ENCODE measurements around the gene TET3.
A peak's percentile ranks its signal among the peaks of the same experiment; 100 is the strongest.

The TET3 gene

DNA sequence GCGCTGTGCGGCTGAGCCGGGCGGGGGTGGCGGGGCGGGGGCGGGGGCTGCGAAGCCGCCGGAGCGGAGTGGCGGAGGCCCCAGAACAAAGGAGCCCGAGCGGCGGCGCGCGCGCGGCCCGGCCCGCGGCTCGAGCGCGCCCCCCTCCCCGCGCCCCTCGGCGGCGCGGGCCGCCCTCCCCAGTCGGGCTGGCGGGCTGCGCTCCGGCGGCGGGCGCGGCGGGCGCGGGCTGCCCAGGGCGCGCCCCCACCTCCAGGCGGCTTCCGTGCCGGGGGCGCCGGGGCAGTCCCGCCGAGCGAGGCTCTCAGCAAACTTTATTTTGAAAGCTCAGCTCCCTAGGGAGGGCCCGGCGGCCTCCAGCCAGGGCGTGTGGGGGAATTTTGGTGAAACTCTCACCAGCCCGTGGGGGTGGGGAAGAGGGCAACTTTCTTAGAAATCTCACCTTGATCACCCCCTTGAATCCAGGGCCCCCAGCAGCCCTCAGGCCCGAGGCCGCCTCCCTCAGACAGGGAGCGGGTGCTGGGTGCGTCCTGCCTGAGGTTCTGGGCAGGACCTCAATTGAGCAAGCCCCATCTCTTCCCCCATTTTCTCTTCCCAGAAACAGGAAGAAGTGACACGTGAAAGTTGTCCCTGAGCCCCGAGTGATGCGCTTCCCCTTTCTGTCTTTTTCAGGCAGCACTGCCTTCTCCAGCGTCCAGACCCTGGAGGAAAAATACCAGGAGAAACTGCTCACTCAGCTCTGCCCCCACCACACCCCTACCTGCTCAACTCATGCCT lies 786 bp downstream of the TET3 start:
- peak overlapping the region; percentile 64 for H3K4me3 ChIP-seq (ENCODE audit: low read depth, low read length)
- DNase-seq (ENCODE audit: low read depth), result peak; percentile 91
- TF ChIP-seq CTCF (IDR thresholded peaks at IDR 0.05; ENCODE audit: low read depth, low read length) (no peak), POLR2A (IDR thresholded peaks at IDR 0.05; ENCODE audit: extremely low read depth, insufficient read length) (no peak), MYC (IDR thresholded peaks at IDR 0.05; ENCODE audit: low read depth, low read length) (peak; percentile 65), MAX (IDR thresholded peaks at IDR 0.05; ENCODE audit: low read depth, low read length) (peak; percentile 68)

GRCh38 chr2:73986085-73986681 lies 1.5 kb downstream of the TET3 start:
- DNase-seq (ENCODE audit: low read depth), result no peak
- no peak for TF ChIP-seq CTCF (IDR thresholded peaks at IDR 0.05; ENCODE audit: low read depth, low read length)
- H3K4me3 ChIP-seq (ENCODE audit: low read depth, low read length), result peak overlapping the region; percentile 64

DNA sequence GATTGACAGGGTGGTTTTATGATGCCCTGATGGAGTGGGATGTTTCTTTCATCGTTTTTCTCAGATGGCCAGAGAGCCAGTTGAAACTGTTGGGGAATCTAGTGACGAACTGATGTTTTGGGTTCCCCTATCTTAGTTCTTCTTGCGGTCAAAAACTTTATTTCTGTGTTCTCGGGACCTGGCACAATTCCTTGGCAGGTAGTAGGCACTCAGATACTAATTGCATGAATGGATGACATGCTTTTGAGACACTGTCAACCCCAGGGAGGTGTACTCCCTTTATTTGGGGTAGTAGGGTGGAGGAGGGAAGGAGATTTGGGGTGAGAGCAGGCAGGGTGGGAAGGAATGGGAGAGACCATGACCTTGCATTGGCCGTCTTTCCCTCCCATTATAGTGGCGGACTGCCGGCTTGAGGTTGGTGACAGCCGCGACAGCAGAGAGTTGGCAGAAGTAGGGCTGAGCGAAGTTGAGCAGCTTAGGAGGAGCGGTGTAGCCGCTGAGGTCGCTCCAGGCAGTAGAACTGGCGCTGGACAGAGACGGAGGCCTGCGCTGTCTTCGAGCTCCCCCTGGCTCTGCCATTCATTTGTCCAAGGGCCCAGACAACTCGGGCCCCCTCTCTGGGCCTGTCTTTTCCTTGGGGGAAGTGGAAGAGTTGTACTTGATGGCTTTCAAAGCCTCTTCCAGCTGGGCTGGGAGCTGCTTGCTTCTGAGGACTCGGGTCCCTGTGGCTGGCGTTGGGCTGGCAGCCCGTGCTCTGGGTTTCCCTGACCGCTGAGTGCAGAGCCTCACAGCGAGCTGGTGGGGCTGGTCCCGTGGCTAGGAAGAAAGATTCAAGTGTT lies 2.6 kb downstream of the TET3 start:
- DNase-seq (ENCODE audit: low read depth), result peak; percentile 67
- H3K4me3 ChIP-seq (ENCODE audit: low read depth, low read length), result peak overlapping the region; percentile 64
- TF ChIP-seq MAX (IDR thresholded peaks at IDR 0.05; ENCODE audit: low read depth, low read length) (no peak), MYC (IDR thresholded peaks at IDR 0.05; ENCODE audit: low read depth, low read length) (no peak), POLR2A (IDR thresholded peaks at IDR 0.05; ENCODE audit: extremely low read depth, insufficient read length) (no peak), CTCF (IDR thresholded peaks at IDR 0.05; ENCODE audit: low read depth, low read length) (no peak)

GRCh38 chr2:73987948-73988700 lies 3.4 kb downstream of the TET3 start:
- peak overlapping the region; percentile 64 for H3K4me3 ChIP-seq (ENCODE audit: low read depth, low read length)
- DNase-seq (ENCODE audit: low read depth), result no peak
- TF ChIP-seq CTCF (IDR thresholded peaks at IDR 0.05; ENCODE audit: low read depth, low read length) (no peak), POLR2A (IDR thresholded peaks at IDR 0.05; ENCODE audit: extremely low read depth, insufficient read length) (no peak), MYC (IDR thresholded peaks at IDR 0.05; ENCODE audit: low read depth, low read length) (no peak), MAX (IDR thresholded peaks at IDR 0.05; ENCODE audit: low read depth, low read length) (no peak)

GRCh38 chr2:73989972-73990371 lies 5.3 kb downstream of the TET3 start:
- H3K4me3 ChIP-seq (ENCODE audit: low read depth, low read length), result peak overlapping the region; percentile 64
- DNase-seq (ENCODE audit: low read depth), result no peak
- TF ChIP-seq MYC (IDR thresholded peaks at IDR 0.05; ENCODE audit: low read depth, low read length) (no peak), MAX (IDR thresholded peaks at IDR 0.05; ENCODE audit: low read depth, low read length) (no peak), CTCF (IDR thresholded peaks at IDR 0.05; ENCODE audit: low read depth, low read length) (no peak), POLR2A (IDR thresholded peaks at IDR 0.05; ENCODE audit: extremely low read depth, insufficient read length) (no peak)

Data from NB4 (cell line).